Endothelial cell of umbilical vein (primary cell): ENCODE results near the gene TSPAN13. TPM values are rescaled to one million over a fixed set of nuclear protein-coding genes. Genes with fewer than 3 reads are reported as not detected.

Experiments
- BruUV-seq: library from RNA; stranded (reverse); fragments of 400-500 nt; replicated peaks from 2 replicates; lab custom pipeline; 2021; lab: Mats Ljungman, UMichigan
- CTCF ChIA-PET: fragments of 300-600, 350-600 bp; sonication (Branson Sonifier 250); formaldehyde crosslinking; loops from one replicate; lab custom pipeline; 2021; ENCODE audit warnings: antibody characterized with exemption, inconsistent platforms; lab: Charles Lee
- POLR2A ChIA-PET: fragments of 300-600, 350-600 bp; sonication (Branson Sonifier 250); formaldehyde crosslinking; loops from one replicate; lab custom pipeline; 2021; ENCODE audit warnings: antibody characterized with exemption, inconsistent platforms; lab: Charles Lee
- DNase-seq: peaks from one replicate; pipeline ENCODE4 v3.0.0-alpha.2; 2011; ENCODE audit warnings: low read depth, low spot score
- FAIRE-seq: peaks from 2 replicates; lab custom pipeline; 2011; peaks lifted over from hg19 to GRCh38; lab: Jason Lieb, UNC
- H2AFZ ChIP-seq: 2 replicates; pipeline ENCODE4 v1.6.0; 2012; ENCODE audit warnings: low read depth, low read length, control low read depth, inconsistent platforms
- H3K27ac ChIP-seq: 2 replicates; pipeline ENCODE4 v1.5.1; 2011; ENCODE audit warnings: low read depth, mild to moderate bottlenecking, control low read depth, low read length, moderate library complexity; ENCODE audit not compliant: insufficient read depth
- H3K27me3 ChIP-seq, 2 experiments: 2 replicates each; pipeline versions ENCODE4 v1.6.0 to v1.6.1; 2011; ENCODE audit warnings: low read length in 2 of 2, mixed read lengths in 1 of 2; ENCODE audit not compliant: control insufficient read depth in 2 of 2, insufficient read depth in 2 of 2
- H3K36me3 ChIP-seq, 2 experiments: 2 replicates in 1 of 2; 3 replicates in 1 of 2; pipeline ENCODE4 v1.5.1; 2011; ENCODE audit warnings: low read length in 2 of 2, mild to moderate bottlenecking in 1 of 2, moderate library complexity in 1 of 2; ENCODE audit not compliant: control insufficient read depth in 2 of 2, insufficient read depth in 2 of 2; ENCODE audit errors: extremely low read depth in 1 of 2
- H3K4me1 ChIP-seq: 3 replicates; pipeline ENCODE4 v1.5.1; 2011; ENCODE audit warnings: mild to moderate bottlenecking, low read length; ENCODE audit not compliant: control insufficient read depth, insufficient read depth; ENCODE audit errors: extremely low read depth
- H3K4me2 ChIP-seq: 2 replicates; pipeline ENCODE4 v1.6.1; 2011; ENCODE audit warnings: low read length, control low read depth, mixed read lengths; ENCODE audit not compliant: insufficient read depth
- H3K4me3 ChIP-seq, 3 experiments: fragments of 200-600 bp in 1 of 3; sonication (generic), shearing (Covaris generic) in 1 of 3; replicated peaks in 1 of 3; 2 replicates each; pipeline ENCODE4 v1.5.1; 2011 to 2016; ENCODE audit warnings: control low read depth in 3 of 3, low read length in 3 of 3, mild to moderate bottlenecking in 2 of 3, inconsistent platforms in 1 of 3, low read depth in 1 of 3, moderate library complexity in 1 of 3; ENCODE audit not compliant: insufficient read depth in 1 of 3
- H3K79me2 ChIP-seq: 2 replicates; pipeline ENCODE4 v1.6.0; 2012; ENCODE audit warnings: low read length, inconsistent platforms; ENCODE audit not compliant: control insufficient read depth, insufficient read depth
- H3K9ac ChIP-seq: replicated peaks from 2 replicates; pipeline ENCODE3; 2011; ENCODE audit warnings: low read length, control low read depth; ENCODE audit not compliant: insufficient read depth; ENCODE audit errors: extremely low read depth
- H3K9me1 ChIP-seq: replicated peaks from 3 replicates; pipeline ENCODE4 v1.6.0; 2011; ENCODE audit warnings: mild to moderate bottlenecking, low read length; ENCODE audit not compliant: control insufficient read depth, insufficient read depth; ENCODE audit errors: extremely low read depth
- H3K9me3 ChIP-seq: replicated peaks from 2 replicates; pipeline ENCODE4 v1.5.1; 2012; ENCODE audit warnings: low read length, inconsistent platforms; ENCODE audit not compliant: control insufficient read depth, insufficient read depth
- H4K20me1 ChIP-seq: replicated peaks from 2 replicates; pipeline ENCODE3; 2011; ENCODE audit warnings: mild to moderate bottlenecking, low read length; ENCODE audit not compliant: control insufficient read depth, insufficient read depth; ENCODE audit errors: extremely low read depth
- EZH2 ChIP-seq: IDR thresholded peaks from 2 replicates; pipeline ENCODE4 v1.6.1; 2012; ENCODE audit warnings: borderline replicate concordance, low read depth, mild to moderate bottlenecking, moderate library complexity, low read length, inconsistent platforms; ENCODE audit not compliant: severe bottlenecking
- FOS ChIP-seq: IDR thresholded peaks from 2 replicates; pipeline ENCODE4 v1.6.1; 2011; ENCODE audit warnings: mild to moderate bottlenecking, low read length, moderate library complexity, borderline replicate concordance; ENCODE audit not compliant: insufficient read depth
- GATA2 ChIP-seq: IDR thresholded peaks from 2 replicates; pipeline ENCODE4 v1.7.0; 2011; ENCODE audit warnings: low read depth, mild to moderate bottlenecking, moderate library complexity, mixed read lengths, low read length; ENCODE audit not compliant: insufficient read length, insufficient read depth
- JUN ChIP-seq: IDR thresholded peaks from 2 replicates; pipeline ENCODE4 v1.6.1; 2011; ENCODE audit warnings: borderline replicate concordance, low read depth; ENCODE audit not compliant: insufficient read length, insufficient read depth
- MYC ChIP-seq: IDR thresholded peaks from one replicate; pipeline ENCODE4 v1.6.1; 2011; ENCODE audit warnings: mild to moderate bottlenecking, low read depth, low read length
- POLR2A ChIP-seq: IDR thresholded peaks from 2 replicates; pipeline ENCODE4 v1.6.1; 2012; ENCODE audit warnings: low read depth, mild to moderate bottlenecking, control low read depth, low read length
- POLR2AphosphoS5 ChIP-seq: IDR thresholded peaks from 2 replicates; pipeline ENCODE4 v1.6.1; 2012; ENCODE audit warnings: low read depth, mild to moderate bottlenecking, control low read depth, low read length, moderate library complexity; ENCODE audit not compliant: insufficient read depth
- dilution Hi-C: fragments of 300-500 bp; cut with MboI; formaldehyde crosslinking; loops from one replicate; pipeline ENCODE4 v1.15.0; 2019; ENCODE audit warnings: low sequenced_read_pairs; ENCODE audit not compliant: extremely low pct_ligation_motif_present
- intact Hi-C: fragments of 100-400 bp; cut with micrococcal nuclease; formaldehyde crosslinking; loops from one replicate; pipeline ENCODE4 v1.10.0; 2022
- polyA plus RNA-seq, 4 experiments: library from polyadenylated mRNA; depleted of rRNA in 3 of 4; stranded (reverse) in 3 of 4; unstranded in 1 of 4; fragments of >200 nt; gene quantifications; 2 replicates each; pipeline versions ENCODE4 v1.2.1 to v1.2.3, GENCODE V29; 2011 to 2012; ENCODE audit warnings: missing spikeins in 1 of 4
- total RNA-seq: library from RNA; stranded (reverse); gene quantifications from 2 replicates; pipeline ENCODE4 v1.2.3, GENCODE V29; 2021
- TF ChIP-seq, protein P1 (sequence below): IDR thresholded peaks from 2 replicates; pipeline ENCODE4 v1.6.1; 2011; ENCODE audit not compliant: insufficient read depth, insufficient read length
- TF ChIP-seq, protein P2 (sequence below), 2 donors: IDR thresholded peaks; 1 replicate in 1 of 2; 2 replicates in 1 of 2; pipeline ENCODE4 v1.5.1; 2011; ENCODE audit warnings: low read length in 2 of 2, mild to moderate bottlenecking in 2 of 2, moderate library complexity in 2 of 2, control low read depth in 1 of 2, inconsistent platforms in 1 of 2, low read depth in 1 of 2; ENCODE audit not compliant: insufficient read depth in 1 of 2; ENCODE audit errors: extremely low read depth in 1 of 2

The TSPAN13 gene
- total and polyA plus RNA-seq, 2 donors (not counting 3 experiments of a cell fraction or from before 2014, with no cell fraction given), result 13.3 to 33.0 TPM

DNA sequence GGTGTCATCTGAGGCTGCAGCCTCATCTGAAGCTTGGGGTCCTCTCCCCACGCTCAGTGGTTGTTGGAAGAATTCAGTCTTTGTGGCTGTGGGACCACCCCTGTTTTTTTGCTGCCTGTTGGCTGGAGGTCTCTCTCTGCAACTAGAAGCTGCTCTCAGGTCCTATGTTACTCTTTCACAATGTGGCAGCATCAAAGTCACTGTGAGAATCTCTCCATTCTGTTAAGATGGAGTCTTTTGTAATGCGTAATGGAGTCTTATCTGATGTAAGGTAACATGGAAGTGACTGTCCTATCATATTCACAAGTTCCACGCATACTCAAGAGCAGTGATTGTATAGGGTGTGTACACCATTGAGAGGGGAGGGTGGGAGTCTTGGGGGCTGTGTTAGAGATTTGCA, 24.9 kb downstream of the TSPAN13 start:
- no peaks in the 10 kb centered on the region for H3K79me2 ChIP-seq
- BruUV-seq, result no TSS peak
- TF ChIP-seq, protein P1, sequence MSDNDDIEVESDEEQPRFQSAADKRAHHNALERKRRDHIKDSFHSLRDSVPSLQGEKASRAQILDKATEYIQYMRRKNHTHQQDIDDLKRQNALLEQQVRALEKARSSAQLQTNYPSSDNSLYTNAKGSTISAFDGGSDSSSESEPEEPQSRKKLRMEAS, result no peak
- TF ChIP-seq GATA2 (no peak), JUN (no peak), POLR2A (no peak), MYC (no peak), FOS (no peak), POLR2AphosphoS5 (no peak), EZH2 (no peak)
- TF ChIP-seq, protein P2, sequence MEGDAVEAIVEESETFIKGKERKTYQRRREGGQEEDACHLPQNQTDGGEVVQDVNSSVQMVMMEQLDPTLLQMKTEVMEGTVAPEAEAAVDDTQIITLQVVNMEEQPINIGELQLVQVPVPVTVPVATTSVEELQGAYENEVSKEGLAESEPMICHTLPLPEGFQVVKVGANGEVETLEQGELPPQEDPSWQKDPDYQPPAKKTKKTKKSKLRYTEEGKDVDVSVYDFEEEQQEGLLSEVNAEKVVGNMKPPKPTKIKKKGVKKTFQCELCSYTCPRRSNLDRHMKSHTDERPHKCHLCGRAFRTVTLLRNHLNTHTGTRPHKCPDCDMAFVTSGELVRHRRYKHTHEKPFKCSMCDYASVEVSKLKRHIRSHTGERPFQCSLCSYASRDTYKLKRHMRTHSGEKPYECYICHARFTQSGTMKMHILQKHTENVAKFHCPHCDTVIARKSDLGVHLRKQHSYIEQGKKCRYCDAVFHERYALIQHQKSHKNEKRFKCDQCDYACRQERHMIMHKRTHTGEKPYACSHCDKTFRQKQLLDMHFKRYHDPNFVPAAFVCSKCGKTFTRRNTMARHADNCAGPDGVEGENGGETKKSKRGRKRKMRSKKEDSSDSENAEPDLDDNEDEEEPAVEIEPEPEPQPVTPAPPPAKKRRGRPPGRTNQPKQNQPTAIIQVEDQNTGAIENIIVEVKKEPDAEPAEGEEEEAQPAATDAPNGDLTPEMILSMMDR (IDR thresholded peaks at IDR 0.05; ENCODE audit: extremely low read depth in 1 of 2, insufficient read depth in 1 of 2, low read depth in 1 of 2, low read length in 2 of 2), result no peak
- no peak overlapping the region for H3K4me2 ChIP-seq
- ChIA-PET POLR2A (no interaction called here), CTCF (no interaction called here)
- dilution Hi-C loops (no loop called here), intact Hi-C loops (no loop called here)
- H3K4me1 ChIP-seq, result no peaks in the 10 kb centered on the region
- H4K20me1 ChIP-seq, result no peaks in the 10 kb centered on the region
- H3K36me3 ChIP-seq, result no peaks in the 10 kb centered on the region
- FAIRE-seq, result no peak
- no peaks in the 10 kb centered on the region for H3K9me3 ChIP-seq
- no peak overlapping the region for H3K27ac ChIP-seq
- no peak overlapping the region for H2AFZ ChIP-seq
- no peaks in the 10 kb centered on the region for H3K9me1 ChIP-seq
- H3K9ac ChIP-seq, result no peak overlapping the region
- no peaks in the 10 kb centered on the region for H3K27me3 ChIP-seq
- DNase-seq, result no peak
- no peak overlapping the region for H3K4me3 ChIP-seq
